Liver (tissue), 3 donors: Measurements from ENCODE around the gene ZNF565.

Experiments
- ATF3 ChIP-seq: IDR thresholded peaks from 2 replicates; pipeline ENCODE4 v1.6.1; 2016; ENCODE audit warnings: antibody characterized with exemption
- CTCF ChIP-seq: fragments of 150-350 bp; IDR thresholded peaks from 2 replicates; pipeline ENCODE4 v1.5.1; 2017; ENCODE audit warnings: improper control_type of control experiment, low read depth, low read length; ENCODE audit not compliant: missing input control
- FOXA1 ChIP-seq: IDR thresholded peaks from 2 replicates; pipeline ENCODE4 v1.6.1; 2016; ENCODE audit warnings: antibody characterized with exemption
- GABPA ChIP-seq, 2 donors: IDR thresholded peaks in 1 of 2; conservative IDR thresholded peaks in 1 of 2; 2 replicates each; pipeline ENCODE4 v1.6.1; 2016; ENCODE audit warnings: antibody characterized with exemption in 2 of 2, mild to moderate bottlenecking in 1 of 2, moderate library complexity in 1 of 2
- MAX ChIP-seq: IDR thresholded peaks from 2 replicates; pipeline ENCODE4 v1.6.1; 2016; ENCODE audit warnings: antibody characterized with exemption
- REST ChIP-seq: IDR thresholded peaks from 2 replicates; pipeline ENCODE4 v1.6.1; 2016; ENCODE audit warnings: antibody characterized with exemption, mild to moderate bottlenecking
- SP1 ChIP-seq: IDR thresholded peaks from 2 replicates; pipeline ENCODE4 v1.6.1; 2018; ENCODE audit warnings: antibody characterized with exemption, mild to moderate bottlenecking
- TAF1 ChIP-seq: conservative IDR thresholded peaks from 2 replicates; pipeline ENCODE4 v1.6.1; 2016; ENCODE audit warnings: antibody characterized with exemption, mild to moderate bottlenecking
- ZBTB33 ChIP-seq: IDR thresholded peaks from 2 replicates; pipeline ENCODE4 v1.6.1; 2016; ENCODE audit warnings: antibody characterized with exemption
- donor health status: healthy.
- donor health status: healthy.

- TF ChIP-seq CTCF (no peak), GABPA (IDR thresholded peaks at IDR 0.05 in 1 of 2, conservative IDR thresholded peaks at IDR 0.05 in 1 of 2) (no peak), TAF1 (no peak), FOXA1 (no peak), SP1 (no peak), MAX (no peak), REST (no peak), ATF3 (no peak), ZBTB33 (no peak)
Observed at GRCh38 chr19:36207605-36208252, 6.7 kb downstream of the ZNF565 start.
